Measurements from ENCODE around the gene GABBR1. TPM values are rescaled to one million over a fixed set of nuclear protein-coding genes. Genes with fewer than 3 reads are reported as not detected.

GABBR1 gene
- total RNA-seq, 1 experiment from 2014 or later, result 146 TPM

- Histone ChIP-seq H3K9ac (ENCODE audit: extremely low read depth, insufficient read length, low read length) (no peak overlapping the region), H4K20me1 (ENCODE audit: control insufficient read depth, insufficient read depth, insufficient read length) (no peaks in the 10 kb centered on the region), H3K23ac (ENCODE audit: insufficient read length, low read depth, low read length) (no peak overlapping the region), H3K9me3 (ENCODE audit: control insufficient read depth, low read depth, low read length) (no peaks in the 10 kb centered on the region), H2BK20ac (ENCODE audit: low read depth, low read length, poor library complexity, severe bottlenecking) (no peak overlapping the region), H3K4me1 (ENCODE audit: insufficient read depth, low read length) (no peaks in the 10 kb centered on the region), H3K14ac (ENCODE audit: insufficient read depth, low read length) (no peak overlapping the region), H2BK120ac (ENCODE audit: low read depth, low read length, poor library complexity, severe bottlenecking) (no peak overlapping the region), H3K56ac (ENCODE audit: insufficient read length, low read depth, low read length) (no peak overlapping the region), H2AFZ (ENCODE audit: low read length) (no peak overlapping the region), H3T11ph (ENCODE audit: low read length) (no peak overlapping the region), H3K79me1 (ENCODE audit: insufficient read depth, low read depth, low read length, poor library complexity, severe bottlenecking) (no peaks in the 10 kb centered on the region), H3K4ac (ENCODE audit: low read depth, low read length) (no peak overlapping the region), H3K27me3 (ENCODE audit: insufficient read depth, low read length) (no peaks in the 10 kb centered on the region), H2BK15ac (ENCODE audit: low read depth, low read length) (no peak overlapping the region), H3K79me2 (ENCODE audit: insufficient read depth, low read length) (no peaks in the 10 kb centered on the region), H3K4me2 (ENCODE audit: insufficient read depth, insufficient read length, low read length) (no peak overlapping the region), H2BK12ac (ENCODE audit: insufficient read length, low read depth, low read length) (no peak overlapping the region), H4K91ac (ENCODE audit: insufficient read length, low read depth, low read length) (no peak overlapping the region), H3K27ac (ENCODE audit: insufficient read length, low read depth, low read length) (no peak overlapping the region), H4K5ac (ENCODE audit: insufficient read length, low read depth, low read length) (no peak overlapping the region), H4K8ac (replicated peaks; ENCODE audit: insufficient read length, low read depth, low read length) (no peak overlapping the region), H2BK5ac (ENCODE audit: insufficient read length, low read length) (no peak overlapping the region), H3K23me2 (ENCODE audit: insufficient read length, low read depth, low read length, poor library complexity, severe bottlenecking) (no peaks in the 10 kb centered on the region), H2AK5ac (ENCODE audit: insufficient read length, low read length) (no peak overlapping the region), H3K18ac (ENCODE audit: insufficient read length, low read depth, low read length) (no peak overlapping the region)
- H3K4me1 Mint-ChIP-seq, result no peaks in the 10 kb centered on the region
- H3K27me3 Mint-ChIP-seq (ENCODE audit: low read depth), result peaks cover 8% of the 10 kb centered on the region
- no peak overlapping the region for H3K4me3 Mint-ChIP-seq
- no peak for TF ChIP-seq CTCF (conservative IDR thresholded peaks at IDR 0.05)
- DNase-seq, result no peak
- no CpG with 5 or more reads among the region's 5 CpGs for WGBS (ENCODE audit: extremely low coverage, insufficient read length, low lambda C conversion rate)
- H3K36me3 Mint-ChIP-seq (ENCODE audit: insufficient read depth in 1 of 3, low read depth in 3 of 3), result no peaks in the 10 kb centered on the region; a peak in 1 of 7 replicates
- no peak overlapping the region; a peak in 1 of 7 replicates for H3K27ac Mint-ChIP-seq
- H3K9me3 Mint-ChIP-seq, result no peaks in the 10 kb centered on the region
Measured at GRCh38 chr6:29566856-29567255, 66.1 kb downstream of the GABBR1 start.
